DMS79 (cell line): ENCODE measurements around the gene PCYOX1L.

Source experiments
- DNase-seq: peaks from one replicate; lab custom pipeline; 2025; lab: John Stamatoyannopoulos, UW

PCYOX1L gene

DNA sequence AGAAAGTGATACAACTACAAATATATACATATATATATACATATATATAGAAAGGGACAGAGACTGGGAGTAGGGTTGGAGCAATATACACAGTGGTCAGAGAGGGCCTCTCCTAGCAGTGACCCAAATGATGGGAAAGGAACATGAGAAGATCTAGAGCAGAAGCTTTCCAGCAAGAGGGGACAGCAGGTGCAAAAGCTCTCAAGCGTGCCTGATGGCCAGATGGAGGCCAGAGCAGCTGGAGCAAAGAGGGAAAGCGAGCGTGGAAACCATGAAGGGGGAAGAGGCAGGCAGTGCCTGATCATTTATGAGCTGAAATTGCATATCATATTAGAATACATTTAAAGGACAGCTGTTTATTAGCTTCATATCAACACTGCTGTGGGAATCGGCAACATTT lies 20.1 kb upstream of the PCYOX1L start:
- DNase-seq, result peak; percentile 45

DNA sequence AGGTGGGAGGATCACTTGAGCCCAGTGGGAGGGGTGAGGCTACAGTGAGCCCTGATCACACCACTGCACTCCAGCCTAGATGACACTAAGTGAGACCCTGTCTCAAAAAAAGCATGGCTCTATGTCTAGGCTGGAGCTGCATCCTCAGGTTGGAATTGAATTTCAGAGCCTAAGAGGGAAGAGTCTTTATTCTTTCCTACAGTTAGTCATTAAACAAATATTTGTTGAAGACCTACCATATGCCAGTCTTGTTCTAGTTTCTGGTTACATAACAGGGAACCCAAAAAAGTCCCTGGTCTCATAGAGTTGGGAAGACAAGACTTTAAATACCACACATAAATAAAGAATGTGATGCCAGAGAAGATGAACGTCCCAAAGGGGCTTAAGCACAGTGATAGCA lies 19.5 kb upstream of the PCYOX1L start:
- DNase-seq, result no peak

DNA sequence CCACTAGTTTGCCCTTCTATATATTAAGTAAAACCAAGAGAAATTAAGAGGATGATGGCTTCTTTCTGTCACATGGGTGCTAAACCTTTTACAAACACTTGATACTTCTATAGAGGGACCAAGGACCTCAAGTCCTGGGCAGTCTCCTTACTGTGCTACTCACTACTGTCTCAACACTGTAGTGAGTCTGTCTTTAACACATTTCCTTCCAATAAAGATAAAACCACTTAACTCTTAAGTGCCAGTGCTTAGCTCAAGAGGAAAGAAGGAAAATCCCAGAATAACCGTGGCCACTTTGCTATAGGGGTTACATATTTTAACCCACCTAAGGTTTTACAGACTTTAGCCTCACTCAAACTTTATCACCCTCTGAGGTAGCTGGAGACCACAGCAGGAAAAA lies 16.9 kb upstream of the PCYOX1L start:
- no peak for DNase-seq

DNA sequence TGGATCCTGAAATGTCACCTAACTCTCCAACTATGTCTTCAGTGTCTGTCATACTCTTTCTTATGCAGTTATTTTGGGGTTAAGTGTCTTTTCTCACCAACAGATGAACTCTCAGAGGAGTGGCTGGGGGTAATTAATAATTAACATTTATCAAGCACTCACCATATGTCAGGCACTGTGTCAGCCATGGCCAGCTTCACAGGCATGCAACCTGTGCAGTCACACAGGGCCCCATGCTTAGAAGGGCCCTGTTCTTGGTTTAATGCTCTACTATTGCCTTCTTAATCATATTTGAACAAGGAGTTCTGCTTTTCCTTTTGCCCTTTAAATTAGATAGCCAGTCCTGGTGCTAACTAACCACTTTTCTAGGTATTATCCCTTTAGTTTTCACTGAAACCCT lies 16.0 kb upstream of the PCYOX1L start:
- no peak for DNase-seq

DNA sequence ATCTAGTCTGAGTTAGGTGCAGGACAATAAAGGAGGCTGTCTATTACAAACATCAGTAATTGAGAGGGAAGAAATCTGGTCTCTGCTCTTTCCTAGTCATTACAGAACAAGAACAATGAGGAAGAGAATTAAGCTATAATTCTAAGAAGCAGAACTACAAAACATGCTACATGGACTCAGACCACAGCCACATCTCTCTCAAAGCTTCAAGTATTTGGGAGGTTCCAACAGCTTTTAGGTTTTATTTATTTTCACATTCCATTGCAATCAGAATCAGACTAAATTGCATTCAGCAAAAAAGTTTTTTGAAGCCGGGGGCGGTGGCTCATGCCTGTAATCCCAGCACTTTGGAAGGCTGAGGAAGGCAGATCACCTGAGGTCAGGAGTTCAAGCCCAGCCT lies 13.7 kb upstream of the PCYOX1L start:
- DNase-seq, result no peak

DNA sequence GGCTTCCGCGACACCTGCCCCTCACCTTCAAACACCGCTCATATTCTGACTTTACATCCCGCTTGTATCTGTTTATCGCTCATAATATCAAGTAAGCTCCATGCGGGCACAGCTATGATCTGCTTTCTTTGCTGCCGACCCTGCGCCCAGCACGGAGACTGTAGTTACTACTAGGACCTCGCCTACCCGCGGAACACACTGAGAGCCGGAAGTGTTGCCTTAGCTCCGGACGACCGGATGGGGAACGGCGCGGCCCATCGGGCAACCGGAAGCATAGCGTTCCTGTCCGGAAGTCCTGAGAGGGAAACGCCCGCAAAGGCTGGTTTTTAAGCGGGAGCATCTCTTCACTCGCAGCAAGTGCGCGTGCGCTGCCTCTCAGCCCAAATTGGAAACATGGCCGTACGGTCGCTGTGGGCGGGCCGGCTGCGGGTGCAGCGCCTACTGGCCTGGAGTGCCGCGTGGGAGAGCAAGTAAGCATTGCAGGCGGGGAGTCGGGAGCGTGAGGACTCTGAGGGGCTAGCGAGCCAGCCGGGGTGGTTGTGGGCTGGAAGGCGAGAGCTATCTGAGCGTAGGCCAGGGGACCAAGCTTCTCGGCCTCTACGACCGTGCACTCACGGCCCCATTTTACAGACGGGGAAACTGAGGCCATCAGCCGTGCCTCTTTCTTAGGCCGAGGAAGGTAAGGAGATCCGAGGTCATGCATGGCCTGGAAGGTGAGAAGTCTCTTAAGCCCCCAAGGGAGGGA lies 12.5 kb upstream of the PCYOX1L start, which contains the start of gene GRPEL2:
TSS of gene GRPEL2 (plus strand) at position 353 of the 745 bp plus-strand sequence. CDS start at position 394, 41 bp downstream.
- peak; percentile 80 for DNase-seq

DNA sequence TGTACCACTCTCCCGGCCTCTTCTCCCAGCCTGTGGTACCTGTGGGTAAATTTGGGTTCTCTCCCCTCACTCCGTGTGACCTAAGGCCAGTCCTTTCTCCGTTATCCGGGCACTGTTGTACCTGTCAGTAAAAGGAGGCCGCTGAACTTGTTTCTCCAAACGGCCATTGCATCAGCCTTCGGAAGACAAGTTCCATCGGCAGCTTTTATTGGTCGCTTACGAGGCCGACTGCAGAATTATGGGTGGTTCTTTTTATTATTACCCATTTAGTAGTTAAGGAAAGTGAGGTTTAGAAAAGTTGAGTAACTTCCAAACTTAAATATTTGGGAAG lies 12.0 kb upstream of the PCYOX1L start:
- DNase-seq, result no peak

DNA sequence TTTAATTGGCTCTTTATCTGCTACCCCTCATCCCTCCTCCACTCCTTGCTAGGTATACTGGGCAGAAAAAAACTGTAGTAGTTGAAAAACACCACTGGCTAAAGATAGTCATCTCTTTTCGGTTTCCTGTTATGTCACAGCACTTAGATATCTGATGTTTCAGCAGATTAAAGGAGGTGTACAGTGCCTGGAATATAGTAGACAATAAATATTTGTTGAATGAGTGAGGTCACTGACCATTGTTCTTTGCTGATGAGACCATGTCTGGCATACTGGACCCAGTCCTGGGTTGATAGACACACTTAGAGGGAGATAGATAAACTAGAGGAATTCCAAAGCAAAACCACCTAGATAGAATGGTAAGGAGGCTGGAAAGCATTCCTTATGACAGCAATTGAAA lies 9.3 kb upstream of the PCYOX1L start:
- DNase-seq, result no peak

DNA sequence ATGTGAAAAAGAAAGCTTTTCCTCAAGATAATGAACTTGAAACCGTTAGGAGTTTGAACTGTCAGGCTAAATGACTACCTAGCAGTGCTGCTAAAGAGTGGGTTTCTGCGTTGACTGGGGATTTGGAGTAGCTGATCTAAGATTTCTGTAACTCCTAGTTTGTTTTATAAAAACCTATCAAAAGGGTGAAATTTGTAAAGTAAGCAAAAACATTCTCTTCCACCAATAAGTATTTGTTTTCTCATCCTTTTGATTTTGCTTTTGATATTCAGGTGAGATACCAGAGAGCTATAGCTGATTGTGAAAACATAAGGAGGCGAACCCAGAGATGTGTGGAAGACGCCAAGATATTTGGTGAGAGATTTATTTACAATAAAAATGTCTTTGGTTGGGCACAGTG lies 8.5 kb upstream of the PCYOX1L start:
- DNase-seq, result no peak

DNA sequence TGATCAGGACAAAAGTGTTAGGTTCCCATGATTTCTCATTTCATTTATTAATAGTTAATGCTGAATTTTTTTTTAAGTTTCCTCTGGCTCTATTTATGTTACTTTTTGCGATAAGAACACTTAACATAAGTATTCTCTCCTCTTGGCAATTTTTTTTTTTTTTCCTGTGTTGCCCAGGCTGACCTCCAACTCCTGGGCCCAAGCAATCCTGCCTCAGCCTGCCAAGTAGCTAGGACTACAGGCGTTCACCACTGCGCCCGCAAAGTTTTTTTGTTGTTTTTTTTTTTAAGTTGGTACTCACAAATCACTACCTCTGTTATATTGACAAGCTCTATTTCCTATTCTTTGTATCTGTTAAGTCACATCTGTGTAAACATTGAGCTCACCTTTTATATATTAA lies 5.7 kb upstream of the PCYOX1L start:
- DNase-seq, result no peak

DNA sequence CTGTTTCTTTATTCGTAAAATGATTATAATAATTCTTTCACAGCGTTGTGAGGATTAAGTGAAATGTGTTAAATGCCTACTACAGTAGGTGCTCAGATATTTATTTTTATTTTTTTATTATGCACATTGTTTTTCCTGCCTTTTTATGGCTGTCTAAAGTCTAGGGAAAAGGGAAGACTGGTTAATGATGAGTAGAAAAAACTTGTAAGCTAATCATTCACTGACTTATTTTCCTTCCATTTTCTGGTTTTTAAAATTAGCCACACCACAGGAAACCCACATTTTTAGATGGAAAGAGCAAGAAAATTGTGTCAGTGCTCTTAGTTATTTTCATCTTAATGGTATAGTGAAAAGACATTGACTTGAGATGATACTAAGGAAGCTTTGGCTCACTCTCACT lies 3.9 kb upstream of the PCYOX1L start:
- DNase-seq, result no peak

DNA sequence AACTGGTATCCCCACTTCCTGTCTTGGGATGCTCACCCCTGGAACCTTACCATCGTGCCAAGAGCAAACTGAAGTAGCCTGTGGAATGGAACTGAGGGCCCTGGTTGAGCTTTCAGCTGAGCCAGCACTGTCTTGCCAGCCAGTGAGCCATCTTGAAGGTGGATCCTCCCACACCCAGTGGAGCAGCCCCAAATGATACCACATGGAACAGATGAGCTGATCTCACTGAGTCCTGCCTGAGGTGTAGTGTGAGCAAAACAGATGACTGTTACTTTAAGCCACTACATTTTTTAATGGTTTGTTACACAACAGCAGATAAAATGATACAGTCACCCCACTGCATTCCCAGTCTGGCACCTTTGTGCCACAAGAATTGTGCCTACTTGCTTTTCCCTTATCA lies 2.2 kb upstream of the PCYOX1L start:
- no peak for DNase-seq

DNA sequence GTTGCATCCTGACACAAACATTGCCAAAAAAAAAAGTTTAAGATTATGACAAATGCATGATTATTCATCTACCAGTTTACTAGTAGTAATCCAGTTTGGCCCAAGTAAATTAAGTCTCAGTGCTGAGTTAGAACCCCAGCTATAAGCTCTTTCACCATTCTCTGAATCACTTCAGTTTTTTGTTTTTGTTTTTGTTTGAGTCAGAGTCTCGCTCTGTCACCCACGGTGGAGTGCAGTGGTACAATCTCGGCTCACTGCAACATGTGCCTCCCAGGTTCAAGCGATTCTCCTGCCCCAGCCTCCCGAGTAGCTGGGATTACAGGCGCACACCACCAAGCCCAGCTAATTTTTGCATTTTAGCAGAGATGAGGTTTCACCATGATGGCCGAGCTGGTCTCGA lies 1.5 kb upstream of the PCYOX1L start:
- DNase-seq, result no peak

DNA sequence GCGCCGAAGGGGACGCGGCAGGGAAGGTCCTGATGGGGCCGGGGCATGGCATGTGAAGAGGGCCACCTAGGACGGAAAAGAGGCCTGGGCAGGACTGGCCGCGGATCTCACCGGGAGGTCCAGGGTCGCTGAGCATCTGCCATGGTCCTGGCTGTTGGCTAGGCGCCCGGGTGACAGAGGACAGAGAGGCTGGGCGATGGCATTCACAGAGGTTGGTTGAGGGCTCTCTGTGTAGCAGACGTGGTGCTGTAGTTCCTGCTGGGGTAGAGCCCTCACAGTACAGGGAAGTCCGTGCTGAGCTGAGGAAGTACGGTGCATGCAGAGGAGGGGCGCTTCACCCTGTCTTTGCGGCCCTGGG lies 427 bp downstream of the PCYOX1L start:
- DNase-seq, result no peak

DNA sequence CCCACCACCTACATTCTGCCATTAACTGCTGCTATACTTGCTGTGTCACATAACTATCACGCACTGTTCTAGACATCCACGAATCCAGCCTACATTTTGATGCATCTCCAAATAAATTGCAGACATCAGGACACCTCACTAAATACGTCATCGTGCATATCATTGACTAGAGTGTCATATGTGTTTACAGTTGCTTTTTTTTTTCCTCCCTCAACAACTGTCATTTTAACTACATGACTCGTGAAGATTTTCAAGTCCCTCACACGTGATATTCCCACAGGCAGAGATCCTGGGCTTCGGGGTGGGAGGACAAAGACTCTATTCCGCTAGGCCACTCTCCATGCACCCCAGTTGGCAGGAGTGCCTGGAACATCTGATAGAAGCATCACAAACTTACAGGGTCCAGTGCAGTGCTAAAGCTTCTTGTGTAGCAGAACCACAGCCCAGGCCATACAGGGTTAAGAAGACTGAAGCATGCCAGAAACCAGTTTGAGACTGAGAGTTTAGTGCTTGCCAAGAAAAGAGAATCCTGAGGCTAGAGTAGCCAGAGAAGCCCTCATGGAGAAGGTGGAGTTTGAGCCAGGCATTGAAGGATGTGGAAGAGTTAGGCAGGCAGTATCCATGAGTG lies 1.1 kb downstream of the PCYOX1L start:
- DNase-seq, result no peak

DNA sequence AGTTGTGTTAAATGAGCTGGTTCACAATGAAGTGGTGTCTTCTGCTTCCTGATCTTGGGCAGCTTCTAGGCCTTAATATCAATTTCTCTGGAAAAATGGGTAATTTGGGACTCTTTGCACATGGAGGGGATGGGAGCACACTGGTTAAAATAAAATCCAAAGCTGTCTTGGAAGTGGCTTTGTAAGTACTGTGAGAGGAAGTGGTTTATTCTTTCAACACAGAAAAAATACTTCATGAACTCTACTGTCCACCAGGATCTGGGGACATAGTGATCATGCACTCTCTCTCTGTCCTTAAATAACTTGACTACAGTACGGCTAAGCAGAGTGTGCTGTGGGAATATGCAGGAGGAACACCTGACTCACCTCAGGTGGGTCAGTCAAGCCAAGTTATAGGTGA lies 2.4 kb downstream of the PCYOX1L start:
- DNase-seq, result no peak

DNA sequence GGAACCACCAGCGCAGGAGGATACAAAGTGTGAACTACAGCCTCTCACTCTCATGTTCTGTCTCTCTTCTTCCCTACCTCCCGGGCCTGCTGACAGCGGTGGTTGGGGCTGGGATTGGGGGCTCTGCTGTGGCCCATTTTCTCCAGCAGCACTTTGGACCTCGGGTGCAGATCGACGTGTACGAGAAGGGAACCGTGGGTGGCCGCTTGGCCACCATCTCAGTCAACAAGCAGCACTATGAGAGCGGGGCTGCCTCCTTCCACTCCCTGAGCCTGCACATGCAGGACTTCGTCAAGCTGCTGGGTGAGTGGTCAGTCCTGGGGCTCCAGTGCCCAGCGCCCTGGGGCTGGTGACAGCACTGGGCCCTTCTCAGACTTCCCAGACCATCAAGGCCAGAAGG lies 4.7 kb downstream of the PCYOX1L start:
- DNase-seq, result no peak

DNA sequence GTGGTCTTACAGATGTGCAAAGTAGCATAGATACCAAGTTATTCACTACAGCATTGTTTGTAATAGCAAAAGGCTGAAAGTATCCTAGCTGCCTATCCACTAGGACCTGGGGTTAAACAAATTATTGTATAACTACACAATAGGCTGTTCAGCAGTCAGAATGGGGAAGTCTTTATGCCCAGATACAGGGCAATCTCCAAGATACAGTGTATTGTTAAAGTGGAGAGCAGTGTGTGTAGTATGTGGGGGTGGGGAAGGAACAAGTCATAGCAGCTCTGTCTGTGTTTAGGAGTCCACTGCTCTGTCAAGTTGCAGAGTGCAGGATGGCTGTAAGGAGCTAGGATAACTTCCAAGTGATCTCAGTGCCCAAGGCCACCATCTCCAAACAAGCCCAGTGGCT lies 5.5 kb downstream of the PCYOX1L start:
- no peak for DNase-seq

DNA sequence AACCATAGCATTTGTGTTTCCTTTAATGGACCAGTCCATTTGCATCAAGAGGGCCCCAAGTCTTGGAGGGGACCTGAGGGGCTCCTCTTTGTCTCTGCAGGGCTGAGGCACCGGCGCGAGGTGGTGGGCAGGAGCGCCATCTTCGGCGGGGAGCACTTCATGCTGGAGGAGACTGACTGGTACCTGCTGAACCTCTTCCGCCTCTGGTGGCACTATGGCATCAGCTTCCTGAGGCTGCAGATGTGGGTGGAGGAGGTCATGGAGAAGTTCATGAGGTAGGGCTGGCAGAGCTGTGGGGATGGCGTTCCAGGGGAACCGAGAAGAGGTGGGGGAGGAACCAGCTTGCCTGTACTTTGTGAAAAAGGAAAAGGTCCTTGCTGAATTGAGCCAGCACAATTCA lies 6.1 kb downstream of the PCYOX1L start:
- DNase-seq, result no peak

DNA sequence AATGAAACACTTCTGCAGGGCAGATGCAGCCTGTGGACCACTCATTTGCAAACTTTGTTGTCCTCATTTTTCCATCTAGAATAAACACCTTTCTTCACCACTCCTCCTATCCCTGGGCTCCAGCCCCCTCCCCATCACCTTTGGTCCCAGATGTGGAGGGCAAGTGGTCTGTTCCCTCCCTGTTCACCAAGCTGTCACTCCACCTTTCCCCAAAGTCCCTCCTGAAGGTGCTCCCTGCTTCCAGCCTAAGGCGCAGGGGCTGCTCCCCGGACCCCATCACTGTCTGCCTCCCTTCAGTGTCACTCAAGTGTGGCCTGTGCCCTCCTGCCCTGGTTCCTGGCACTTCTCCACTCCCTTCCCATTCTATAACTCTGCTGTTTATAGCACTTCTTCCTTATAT lies 6.9 kb downstream of the PCYOX1L start:
- no peak for DNase-seq

DNA sequence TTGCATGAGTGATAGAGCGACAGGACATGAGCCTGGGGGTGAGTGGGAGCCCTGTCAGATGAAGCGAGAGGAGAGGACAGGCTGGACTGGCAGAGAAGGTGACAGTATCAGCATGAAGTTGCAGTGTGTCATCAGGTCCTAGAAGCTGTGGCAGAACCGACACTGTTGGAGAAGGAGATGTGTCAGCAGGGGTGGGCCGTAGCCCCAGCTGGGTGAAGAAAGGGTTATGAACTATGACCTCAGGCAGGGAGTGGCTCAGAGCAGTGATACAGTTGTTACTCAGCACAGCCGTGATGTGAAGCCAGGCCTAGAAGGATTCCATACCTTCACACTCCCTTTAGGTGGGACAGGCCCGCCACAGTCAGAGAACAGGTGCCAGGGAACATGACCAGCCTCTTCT lies 7.6 kb downstream of the PCYOX1L start:
- no peak for DNase-seq

DNA sequence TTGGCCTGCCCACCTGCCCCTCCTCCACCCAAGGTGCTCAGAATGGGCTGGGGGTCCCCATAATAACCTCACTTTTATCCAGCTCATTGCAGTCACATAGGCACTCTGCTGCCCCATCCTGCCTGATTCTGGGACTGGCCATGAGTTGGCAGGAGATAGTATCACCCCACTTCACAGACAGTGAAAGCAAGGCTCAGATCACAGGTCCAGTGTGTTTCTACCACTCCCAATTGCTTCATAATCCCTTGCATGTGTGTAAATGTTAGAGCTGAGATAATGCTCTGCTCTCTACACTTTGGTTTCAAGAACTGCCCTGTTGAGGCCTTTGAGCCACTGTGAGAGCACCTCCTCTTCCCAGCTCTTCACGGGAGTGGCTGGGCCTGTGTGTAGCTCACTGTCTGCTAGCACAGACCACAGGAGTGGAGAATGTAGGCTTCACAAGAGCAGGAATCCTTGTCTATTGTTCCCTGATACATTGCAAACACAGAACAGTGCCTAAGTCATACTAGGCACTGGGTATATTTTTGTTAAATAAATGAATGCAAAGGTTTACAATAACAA lies 8.4 kb downstream of the PCYOX1L start:
- no peak for DNase-seq

DNA sequence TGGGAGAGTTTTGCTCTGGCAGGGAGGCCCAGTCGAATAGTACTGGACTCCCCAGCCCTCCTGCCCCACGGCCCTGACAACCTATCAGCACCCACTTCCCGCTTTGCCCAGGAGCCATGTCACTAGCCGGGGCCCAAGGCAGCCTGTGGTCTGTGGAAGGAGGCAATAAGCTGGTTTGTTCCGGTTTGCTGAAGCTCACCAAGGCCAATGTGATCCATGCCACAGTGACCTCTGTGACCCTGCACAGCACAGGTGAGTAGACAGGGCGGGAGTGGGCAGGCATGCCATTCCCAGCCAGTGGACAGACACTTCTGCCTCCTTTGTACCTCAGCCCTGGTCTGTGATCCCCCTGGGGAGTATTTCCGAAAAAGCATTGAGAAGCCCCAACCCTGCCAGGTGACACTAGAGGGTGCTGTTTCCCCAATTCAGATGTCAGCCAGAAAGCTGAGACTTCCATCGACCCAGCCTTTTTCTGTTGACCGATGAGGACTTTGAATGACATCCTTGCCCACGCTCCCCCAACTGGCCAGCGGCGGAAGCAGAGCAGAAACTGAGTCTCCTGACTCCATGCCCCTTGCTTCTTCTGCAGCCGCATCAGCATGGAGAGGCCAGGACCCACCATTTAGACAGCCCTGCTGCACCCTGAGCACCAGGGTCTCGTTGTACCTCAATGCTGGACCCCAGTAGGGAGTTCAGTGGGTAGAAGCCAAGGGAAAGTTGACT lies 9.6 kb downstream of the PCYOX1L start:
- DNase-seq, result no peak
